ENCODE data around the gene SLC37A3.
"Not testable (repeated sequence)": the region's sequence is repeated elsewhere in the genome, so short reads cannot be mapped to it uniquely, and the experiment has no call there.

Gene SLC37A3

DNA sequence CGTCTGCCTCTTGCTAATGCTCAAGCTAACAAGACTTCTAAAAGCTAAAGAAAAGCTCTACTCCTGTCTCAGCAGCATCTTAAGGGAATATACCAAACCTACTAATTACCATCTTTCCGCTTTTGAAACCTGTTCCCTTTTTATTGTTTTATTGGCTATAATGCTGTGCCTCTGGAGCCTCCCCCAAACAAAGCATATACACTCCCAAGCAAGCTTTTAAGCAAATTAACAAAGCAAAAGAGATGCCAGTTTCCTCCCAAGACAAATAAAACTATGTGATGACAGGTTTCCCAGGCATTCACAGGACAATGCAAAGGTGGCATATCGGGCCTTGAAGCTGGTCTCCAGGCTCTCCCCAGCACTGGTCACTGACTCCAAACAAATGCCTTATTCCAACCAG, 52.9 kb downstream of the SLC37A3 start:
- DNase-seq = no peak

DNA sequence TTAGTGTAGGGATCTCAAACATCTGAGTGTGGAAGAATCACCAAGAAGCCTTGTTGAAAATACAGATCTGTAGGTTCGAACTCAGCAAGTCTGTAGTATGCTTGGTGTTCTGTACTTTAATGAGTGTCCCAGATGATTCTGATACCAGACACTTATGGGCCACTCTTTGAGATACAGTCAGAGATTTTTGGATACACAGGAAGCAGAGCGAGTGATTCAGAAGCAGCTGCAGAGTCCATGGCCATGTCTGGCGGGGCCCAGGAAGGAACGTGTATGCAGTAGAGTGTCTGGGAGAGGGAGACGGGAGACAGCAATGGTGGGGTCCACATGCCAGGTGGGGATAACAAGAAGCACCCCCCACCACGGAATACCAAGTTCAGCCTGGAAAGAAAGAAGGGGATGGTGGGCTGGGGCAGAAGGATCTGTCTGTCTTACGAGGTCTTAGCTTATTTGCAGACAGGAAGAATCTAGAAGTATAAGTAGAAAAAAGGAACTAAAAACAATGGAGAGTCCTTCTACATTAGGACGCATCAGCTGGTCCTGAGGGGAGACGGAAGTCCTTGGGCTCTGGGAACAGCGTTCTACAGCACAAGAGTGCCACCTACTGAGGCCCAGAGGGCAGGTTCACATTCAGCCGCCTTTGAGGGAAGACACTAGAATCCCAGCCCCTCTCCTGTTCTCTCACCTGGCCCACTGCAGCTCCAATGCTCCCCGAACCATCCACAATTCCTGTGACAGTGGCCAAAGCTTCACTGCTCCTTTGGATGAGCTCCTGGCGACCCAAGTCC, 55.4 kb downstream of the SLC37A3 start:
- DNase-seq = peak; percentile 78 to 87

DNA sequence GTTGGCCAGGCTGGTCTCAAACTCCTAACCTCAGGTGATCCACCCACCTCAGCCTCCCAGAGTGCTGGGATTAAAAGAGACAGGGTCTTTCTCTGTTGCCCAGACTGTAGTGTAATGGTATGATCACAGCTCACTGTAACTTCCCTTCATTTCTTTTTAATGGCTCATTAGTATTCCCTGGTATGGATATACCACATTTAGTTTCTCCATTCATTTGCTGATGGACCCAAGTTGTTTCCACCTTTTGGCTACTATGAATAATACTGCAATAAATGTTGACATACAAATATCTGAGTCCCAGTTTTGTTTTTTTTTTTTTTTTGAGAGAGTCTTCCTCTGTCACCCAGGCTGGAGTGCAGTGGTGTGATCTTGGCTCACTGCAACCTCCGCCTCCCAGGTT, 59.4 kb downstream of the SLC37A3 start:
- not testable (repeated sequence) for DNase-seq

DNA sequence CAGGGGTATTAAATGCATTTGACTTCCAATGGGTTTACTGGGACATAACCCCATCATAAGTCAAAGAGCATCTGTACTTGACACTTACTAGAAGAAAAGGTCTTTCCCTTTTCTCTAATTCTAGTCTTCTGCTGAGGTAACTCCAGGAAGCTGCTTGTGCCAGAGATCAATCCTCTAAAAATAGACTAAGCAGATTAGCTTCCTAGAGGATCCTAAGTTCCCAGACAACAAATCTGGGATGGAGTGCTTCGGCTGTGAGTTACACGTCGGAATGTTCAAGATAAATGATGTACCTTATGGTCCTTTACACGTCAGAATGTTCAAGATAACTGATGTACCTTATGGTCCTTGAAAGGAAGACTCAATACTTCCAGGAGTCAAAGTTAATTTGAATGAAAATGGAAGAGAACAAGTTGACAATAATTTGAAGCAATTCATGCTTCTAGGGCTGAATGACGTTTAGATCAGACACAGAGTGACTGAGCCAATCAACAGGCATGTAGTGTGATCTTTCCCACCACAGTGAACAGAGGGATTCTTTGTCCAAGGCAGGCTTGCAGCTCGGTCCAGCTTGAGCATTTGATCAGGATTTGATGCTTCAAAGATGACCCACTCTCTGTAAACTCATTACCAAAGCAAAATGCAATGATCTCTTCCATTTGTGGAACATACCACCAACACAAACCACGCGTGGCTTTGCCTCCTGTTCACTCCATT, 63.8 kb downstream of the SLC37A3 start:
- DNase-seq = no peak

DNA sequence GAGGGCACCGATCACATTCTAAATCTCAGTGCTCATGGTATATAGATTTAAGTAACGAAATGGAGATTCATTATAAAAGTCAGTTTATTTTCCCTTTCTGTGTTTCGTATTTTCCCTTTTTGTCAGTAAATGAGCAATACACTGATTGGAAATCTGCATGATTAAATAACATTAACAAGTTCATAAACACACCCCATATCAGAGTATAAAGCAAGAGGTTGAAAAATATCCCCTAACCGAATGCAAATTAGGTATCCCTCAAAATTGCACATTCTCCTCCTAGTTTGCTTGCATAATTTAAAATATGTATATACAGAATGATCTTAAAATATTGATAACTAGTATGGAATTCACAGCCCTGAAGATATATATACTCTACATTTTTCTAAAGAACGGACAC, 64.6 kb downstream of the SLC37A3 start:
- no peak for DNase-seq

DNA sequence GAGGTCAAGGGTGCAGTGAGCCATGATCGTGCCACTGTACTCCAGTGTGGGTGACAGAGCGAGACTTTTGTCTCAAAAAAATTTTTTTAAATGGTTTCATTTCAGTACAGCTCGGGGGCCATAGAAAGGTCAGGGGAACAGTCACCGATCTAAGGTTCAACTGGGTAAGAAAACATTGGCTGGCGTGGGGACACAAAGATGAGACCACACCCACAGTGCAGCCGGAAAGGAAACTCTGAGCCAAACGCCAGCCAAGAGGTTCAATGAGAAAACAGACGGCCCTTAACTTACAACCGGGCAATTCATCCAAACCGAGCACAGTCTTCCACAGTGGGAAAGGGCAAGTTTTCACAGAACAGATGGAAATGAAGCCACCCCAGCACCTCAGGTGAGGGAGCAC, 65.1 kb downstream of the SLC37A3 start:
- no peak for DNase-seq

DNA sequence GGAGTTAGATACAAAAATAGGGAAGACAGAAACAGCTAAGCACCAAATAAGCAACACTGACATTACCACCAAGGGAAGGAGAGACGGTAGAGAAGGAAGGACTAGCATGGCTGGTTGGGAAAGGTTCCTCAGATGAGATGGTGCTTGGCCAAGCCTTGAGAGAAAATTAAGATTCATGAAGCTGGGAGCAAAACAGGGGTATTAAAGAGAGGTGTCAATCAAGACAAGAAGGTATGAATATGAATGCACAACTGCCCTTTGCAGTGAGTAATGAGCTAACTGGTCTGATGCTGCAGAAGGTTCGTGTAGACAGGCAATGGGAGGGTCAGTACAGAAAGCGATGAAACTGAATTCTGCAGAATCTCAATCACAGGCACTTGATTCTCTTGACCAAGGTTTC, 67.7 kb downstream of the SLC37A3 start:
- DNase-seq = no peak

DNA sequence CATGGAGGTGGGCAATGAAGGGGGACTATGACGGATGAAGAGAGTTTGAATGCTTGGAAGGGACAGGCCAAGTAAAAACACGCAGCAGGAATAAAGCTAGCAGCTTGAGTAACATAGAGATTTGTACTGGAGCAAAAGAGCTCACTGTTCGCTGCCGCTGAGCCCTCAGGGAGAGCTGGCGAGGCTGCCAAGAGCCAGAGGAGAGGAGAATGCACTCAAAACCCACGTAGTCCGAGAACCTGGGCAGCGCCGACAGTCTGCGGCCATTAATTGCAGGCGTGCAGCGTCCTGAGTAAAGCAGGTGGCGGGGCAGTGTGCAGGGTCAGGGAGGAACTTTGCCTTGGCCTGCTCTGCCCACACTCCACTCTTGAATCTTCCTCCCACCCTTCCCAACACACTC, 68.2 kb downstream of the SLC37A3 start:
- DNase-seq = no peak

DNA sequence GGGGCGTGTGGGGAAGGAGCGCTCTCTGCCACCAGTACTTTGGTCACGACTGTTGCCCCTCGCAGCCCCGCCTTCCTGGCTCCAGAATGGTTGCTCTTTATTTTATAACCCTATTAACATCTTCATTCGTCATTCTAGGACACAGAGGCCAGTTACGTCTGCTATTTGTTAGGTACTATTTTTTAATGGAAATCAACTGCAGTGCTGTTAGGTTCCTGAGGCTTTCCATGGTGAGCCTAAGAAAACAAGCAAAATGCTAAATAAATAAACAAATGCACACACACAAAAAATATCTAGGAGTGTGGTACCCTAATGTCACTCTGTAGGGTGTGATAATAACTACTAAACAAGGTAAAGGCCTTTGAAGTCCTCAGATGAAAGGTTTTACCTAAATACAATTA, 71.1 kb downstream of the SLC37A3 start:
- DNase-seq = no peak

DNA sequence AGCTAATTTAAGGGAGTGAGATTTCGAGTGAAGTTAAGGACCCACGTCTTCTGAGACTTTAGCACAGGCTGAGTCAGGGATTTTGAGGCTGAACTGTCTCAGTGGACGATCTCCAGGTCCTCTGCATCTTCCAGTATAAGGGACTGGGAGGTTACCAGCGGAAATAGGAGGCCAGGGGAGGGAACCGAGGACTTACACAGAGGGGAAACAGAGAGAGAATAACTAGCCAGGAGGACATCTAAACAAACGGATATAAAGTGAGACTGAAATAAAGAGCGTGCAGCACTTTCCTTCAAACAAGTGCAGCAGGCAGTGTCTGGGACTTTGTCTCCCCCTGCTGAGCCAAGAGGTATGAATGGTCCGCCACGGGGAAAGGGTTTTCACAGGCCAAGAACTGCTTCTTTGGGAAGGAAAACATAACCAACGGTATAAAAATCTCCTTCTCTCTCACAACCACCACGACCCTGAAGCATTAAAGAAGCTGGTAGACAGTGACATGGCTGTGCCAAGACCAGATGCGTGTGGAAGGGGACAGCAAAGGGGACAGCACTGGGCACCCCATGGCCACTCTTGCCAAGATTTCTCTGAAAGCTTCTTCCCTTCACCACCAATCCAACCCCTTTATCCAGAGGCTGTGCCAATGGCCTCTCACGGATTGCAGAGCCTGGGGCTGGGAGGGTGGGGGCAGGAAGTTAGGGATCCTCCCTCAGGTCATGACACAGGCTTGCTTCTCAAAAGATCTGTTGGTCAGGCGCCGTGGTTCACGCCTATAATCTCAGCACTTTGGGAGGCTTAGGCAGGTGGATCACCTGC, 72.0 kb downstream of the SLC37A3 start:
- DNase-seq = peak; percentile 44 to 83

DNA sequence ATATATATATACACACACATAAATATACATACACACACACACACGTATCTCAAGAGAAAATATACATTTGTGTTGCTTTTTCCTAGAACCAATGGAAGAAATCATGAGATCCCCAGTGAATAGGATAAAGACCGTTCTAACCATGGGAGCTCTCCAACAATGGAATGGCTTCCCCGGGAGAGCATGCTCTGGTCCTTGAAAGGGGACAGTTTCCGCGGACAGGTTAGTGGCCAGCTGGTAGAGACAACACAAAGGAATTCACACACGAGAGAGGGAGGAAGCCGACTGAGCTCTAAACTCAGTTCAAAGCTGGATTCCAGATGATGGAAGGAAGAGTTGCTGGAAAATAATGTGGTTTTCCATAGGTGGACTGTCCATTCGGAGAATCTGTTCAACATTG, 72.7 kb downstream of the SLC37A3 start:
- no peak for DNase-seq

DNA sequence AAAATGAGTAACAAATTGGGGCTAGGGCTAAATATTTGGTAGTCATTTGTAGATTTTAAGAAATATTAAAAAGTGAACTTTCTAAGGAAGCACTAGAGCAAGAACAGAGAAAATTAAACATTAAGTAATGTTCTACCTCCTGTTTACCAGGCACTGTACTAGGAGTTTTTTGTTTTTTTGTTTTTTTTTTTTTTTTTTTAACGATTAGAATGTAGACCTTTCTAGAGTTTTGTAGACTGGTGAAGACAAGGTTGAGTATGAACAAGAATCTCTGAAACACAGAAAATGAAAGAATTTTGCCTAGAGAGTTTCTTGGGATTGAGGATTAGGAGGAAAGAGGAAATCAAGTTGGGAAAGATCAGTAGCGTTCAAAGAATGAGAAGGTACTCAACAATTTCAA, 73.6 kb downstream of the SLC37A3 start:
- DNase-seq = no peak

DNA sequence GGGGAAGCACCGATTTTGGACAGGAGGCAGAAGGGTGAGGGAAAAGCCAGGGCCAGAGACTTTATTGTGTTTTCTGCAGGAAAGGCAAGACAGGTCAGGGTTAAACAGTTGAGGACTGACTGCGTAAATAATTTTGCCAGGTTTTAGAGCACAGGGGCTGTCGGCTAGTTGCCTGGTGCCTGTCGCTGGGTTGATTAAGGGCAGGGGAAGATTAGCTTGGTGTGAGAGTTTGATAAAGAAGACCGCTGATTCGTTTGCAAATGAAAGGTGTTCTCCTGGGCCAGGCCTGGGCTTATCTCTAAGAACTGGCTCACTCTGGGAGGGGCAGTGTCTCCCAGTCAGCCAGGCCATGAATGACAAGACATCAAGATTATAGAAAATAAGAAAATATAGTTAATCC, 75.6 kb downstream of the SLC37A3 start:
- DNase-seq = no peak

DNA sequence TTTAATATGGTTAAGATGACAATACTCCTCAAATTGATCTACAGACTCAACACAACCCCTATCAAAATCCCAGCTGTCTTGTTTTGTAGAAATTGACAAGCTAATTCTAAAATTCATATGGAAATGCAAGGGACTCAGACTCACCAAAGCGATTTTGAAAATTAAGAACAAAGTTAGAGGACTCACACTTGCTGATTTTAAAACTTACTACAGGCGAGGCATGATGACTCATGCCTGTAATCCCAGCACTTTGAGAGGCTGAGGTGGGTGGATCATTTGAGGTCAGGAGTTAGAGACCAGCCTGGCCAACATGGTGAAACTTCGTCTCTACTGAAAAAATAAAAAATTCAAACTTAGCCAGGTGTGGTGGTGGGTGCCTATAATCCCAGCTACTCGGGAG, 78.3 kb downstream of the SLC37A3 start:
- DNase-seq = not testable (repeated sequence)

DNA sequence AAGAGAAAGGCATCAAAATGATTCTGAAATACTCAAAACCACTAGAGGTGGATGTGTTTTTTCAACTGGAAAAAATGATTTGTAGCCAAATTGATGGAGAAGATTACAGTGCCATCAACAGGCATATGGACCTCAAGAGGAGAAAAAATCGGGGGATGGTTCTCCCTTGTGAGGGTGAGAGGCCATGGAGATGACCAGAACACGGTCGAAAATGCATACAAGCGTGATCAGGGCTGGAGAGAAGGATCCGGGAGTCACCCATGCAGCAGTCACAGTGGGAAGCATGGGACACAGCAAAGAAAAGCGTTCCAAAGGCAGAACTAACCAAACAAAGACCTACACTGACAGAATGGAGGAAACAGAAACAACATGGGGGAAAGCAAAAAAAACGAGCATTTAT, 80.3 kb downstream of the SLC37A3 start:
- DNase-seq = no peak

DNA sequence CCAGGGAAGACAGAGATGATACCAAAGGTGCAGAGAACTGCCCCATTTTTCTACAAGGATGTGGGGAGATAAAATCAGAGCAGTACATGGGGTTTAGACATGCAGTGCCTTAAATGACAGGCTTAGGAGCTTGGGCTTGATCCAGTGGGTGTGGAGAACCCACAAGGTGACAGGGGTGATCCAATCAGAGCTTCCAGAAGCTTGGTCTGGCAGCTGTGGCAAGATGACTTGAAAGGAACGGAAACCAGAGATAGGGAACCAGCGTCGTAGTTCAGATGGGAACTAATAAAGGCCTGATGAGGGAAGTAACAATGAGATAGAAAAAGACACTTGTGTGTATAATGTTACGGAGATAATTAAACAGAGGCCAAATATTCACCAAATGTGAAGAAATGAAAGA, 80.7 kb downstream of the SLC37A3 start:
- DNase-seq = peak; percentile 71 to 72

DNA sequence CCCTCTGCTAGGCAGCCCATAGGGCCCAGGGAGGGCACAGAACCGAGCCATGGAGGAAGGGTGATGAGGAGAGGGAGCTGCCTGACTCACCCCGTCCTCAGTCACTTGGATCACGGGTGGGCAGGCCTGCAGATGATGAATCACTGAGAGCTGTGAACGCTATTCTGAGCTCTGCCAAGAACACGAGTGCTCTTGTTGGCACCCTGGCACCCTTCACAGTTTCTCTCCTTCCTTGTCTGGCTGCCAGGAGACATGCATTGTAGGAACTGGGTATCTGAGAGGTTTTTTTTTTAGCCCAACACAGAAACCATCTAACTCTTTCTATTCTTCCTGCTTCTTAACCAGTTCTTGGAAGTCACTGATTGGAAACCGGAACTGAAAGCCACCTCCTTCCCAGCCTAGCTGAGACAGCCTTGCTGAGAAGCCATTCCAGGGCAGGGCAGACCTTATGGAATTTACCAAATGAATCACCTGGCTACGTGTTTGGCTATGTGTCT, 82.1 kb downstream of the SLC37A3 start:
- DNase-seq = peak; percentile 75

DNA sequence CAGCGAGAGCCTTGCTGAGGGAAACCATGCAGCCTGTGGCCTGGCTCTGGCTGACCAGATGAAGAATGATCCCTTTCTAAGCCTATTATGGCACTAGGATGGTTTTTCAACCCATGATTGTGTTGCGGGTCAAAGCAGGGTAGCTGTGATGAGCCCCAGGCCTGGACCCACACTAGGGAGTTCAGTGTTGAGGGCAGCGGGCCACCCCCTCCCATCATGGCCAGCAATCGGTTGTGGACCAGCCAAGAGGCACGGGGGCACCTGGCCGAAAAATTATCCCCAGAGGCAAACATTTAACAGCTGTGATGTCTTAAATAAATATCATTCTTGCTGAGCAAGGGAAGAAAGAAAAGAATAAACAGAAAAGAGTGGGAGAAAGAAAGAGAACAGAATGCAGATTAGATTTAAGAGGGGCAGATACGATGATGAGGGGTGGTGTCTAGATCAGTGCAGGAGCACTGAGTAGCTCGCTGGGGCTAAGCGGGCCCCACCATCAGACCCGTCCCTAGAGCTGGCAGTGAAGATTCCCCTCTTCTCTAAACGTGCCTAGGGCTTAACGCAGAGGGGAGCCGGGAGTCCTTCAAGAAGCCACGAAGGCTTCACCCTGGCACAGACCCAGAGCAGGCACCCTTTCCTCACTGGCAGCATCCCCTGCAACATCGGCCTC, 82.7 kb downstream of the SLC37A3 start:
- no peak for DNase-seq

DNA sequence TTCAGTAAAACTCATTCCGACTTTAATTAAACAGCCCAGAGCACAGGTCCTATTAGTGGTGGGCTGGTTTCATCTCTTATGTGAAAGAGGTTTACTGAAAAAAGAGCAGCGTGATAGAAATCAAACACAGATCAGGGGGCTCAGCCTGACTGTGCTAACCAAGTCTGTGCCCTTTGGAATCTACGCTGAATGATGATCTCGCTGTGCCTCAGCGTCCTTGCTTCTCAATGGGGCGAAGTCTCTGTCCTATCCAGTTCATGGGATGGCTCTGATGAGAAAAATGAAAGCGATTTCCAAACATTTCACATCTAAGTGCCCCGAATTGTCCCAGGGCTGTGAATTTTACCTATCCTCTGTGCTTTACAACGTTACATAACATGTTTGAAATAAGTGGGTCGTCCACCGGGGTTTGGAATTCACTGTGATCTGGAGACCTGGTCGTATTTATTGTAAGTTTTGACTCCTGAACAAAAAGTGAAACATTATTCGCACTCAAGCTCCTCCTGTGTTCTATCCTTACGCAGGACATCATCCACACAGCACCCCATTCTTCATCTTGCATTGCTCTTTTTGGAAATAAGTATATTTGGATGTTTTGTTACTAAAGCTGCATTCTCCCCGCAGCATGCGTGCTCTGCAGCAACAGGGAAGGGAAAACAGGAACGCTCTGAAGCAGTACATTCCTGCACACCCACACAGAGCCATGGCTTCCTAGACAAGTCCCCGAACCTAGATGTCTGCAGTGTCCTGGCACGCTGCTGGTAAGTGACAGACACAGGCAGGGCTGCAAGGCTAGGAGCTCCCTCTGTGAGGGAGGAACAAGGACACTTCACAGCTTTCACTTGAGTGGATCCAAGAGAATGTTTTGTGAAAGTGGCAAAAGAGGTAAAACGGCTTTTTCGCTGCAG, 83.5 kb downstream of the SLC37A3 start:
- peak; percentile 46 to 47 for DNase-seq

DNA sequence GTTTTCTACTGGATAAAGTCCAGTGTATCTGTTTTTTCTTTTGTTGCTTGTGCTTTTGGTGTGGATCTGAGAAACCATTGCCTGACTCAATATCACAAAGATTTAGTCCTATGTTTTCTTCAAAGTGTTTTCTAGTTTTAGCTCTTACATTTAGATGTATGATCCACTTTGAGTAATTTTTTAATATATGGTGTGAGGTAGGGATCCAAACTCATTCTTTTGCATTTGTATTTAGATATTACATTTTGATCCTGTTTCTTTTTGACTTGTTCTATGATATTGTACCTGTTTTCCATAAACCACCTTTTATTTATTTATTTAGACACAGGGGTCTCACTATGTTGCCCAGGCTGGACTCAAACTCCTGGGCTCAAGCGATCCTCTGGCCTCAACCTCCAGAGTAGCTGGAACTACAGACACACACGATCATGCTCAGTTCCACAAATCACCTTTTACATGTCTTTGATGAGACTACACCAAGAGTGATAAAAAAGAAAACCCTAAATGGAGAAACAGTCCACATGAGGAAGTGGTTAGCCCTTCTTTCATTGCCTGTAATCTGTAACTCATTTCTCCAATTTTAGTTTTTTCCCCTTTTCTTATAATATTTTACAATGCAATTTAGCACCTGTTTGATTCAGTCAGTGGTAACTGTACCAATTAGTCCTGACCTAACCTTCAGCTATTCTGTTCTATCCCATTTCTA, 86.0 kb downstream of the SLC37A3 start:
- peak; percentile 50 to 52 for DNase-seq

DNA sequence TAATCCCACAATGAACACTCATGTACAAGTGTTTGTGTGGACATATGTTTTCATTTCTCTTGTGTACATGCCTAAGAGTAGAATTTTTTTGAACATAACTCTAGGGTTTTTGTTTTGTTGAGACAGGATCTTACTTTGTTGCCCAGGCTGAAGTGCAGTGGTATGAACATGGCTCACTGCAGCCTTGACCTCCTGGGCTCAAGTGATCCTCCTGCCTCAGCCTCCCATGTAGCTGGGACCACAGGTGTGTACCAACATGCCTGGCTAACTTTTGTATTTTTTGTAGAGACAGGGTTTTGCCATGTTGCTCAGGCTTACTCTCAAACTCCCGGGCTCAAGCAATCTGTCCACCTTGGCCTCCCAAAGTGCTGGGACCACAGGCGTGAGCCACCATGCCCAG, 87.2 kb downstream of the SLC37A3 start:
- DNase-seq = not testable (repeated sequence)

All from inflammatory macrophage treated with lipopolysaccharide for 1 hour (primary cell).